ENCODE measurements around the gene HDHD3. TPM values are rescaled to one million over a fixed set of nuclear protein-coding genes. Genes with fewer than 3 reads are reported as not detected.

The HDHD3 gene
- 5.5 TPM for total RNA-seq
- 10 to 100 TPM in 1 of 8 donors, 1 to 10 TPM in 7; 4.1 to 11.3 (median 5.8) TPM for polyA plus RNA-seq (ENCODE audit: insufficient read depth in 1 of 8, insufficient read length in 8 of 8, low replicate concordance in 1 of 8)
- long read RNA-seq, donor 1, partial matches to known transcripts: 0 of 2 reads
- long read RNA-seq, donor 1, other reads (novel, unspliced or antisense): 0 of 2 reads
- long read RNA-seq, donor 2: 0 reads
- long read RNA-seq, donor 3, partial matches to known transcripts: 0 of 2 reads
- long read RNA-seq, donor 3, other reads (novel, unspliced or antisense): 0 of 2 reads
- long read RNA-seq, donor 4, partial matches to known transcripts: 0 of 2 reads
- long read RNA-seq, donor 4, other reads (novel, unspliced or antisense): 0 of 2 reads
- long read RNA-seq, donor 5, partial matches to known transcripts: 0 of 5 reads
- long read RNA-seq, donor 5, other reads (novel, unspliced or antisense): 0 of 5 reads
- long read RNA-seq, donor 6, partial matches to known transcripts: 0 of 4 reads
- long read RNA-seq, donor 6, other reads (novel, unspliced or antisense): 0 of 4 reads
- long read RNA-seq, donor 7, partial matches to known transcripts: 0 of 2 reads
- long read RNA-seq, donor 7, other reads (novel, unspliced or antisense): 0 of 2 reads
- long read RNA-seq, donor 8, partial matches to known transcripts: 0 of 3 reads
- long read RNA-seq, donor 8, other reads (novel, unspliced or antisense): 0 of 3 reads
- long read RNA-seq, donor 9, partial matches to known transcripts: 0 of 3 reads
- long read RNA-seq, donor 9, other reads (novel, unspliced or antisense): 0 of 3 reads
- long read RNA-seq, donor 10, partial matches to known transcripts: 0 of 3 reads
- long read RNA-seq, donor 10, other reads (novel, unspliced or antisense): 0 of 3 reads
- long read RNA-seq, donor 11, partial matches to known transcripts: 0 of 2 reads
- long read RNA-seq, donor 11, other reads (novel, unspliced or antisense): 0 of 2 reads

- under 1% methylated on average over 56 of the region's 74 CpGs for WGBS (ENCODE audit: insufficient coverage)
- peaks cover 16% of the 10 kb centered on the region for H3K36me3 ChIP-seq (ENCODE audit: control insufficient read depth, insufficient read depth, low read length)
- no peaks in the 10 kb centered on the region for H3K9me3 ChIP-seq (replicated peaks; ENCODE audit: control insufficient read depth, low read depth, low read length)
- peak; percentile 84 for DNase-seq
- no peak within 1 kb of the TSS for H3K27ac ChIP-seq (ENCODE audit: low read length)
- H3K4me3 ChIP-seq (ENCODE audit: low read length): peak within 1 kb of the TSS; percentile 88
- peaks cover 6% of the 10 kb centered on the region for H3K4me1 ChIP-seq (ENCODE audit: control insufficient read depth, insufficient read depth, low read length)
- no peaks in the 10 kb centered on the region for H3K27me3 ChIP-seq (ENCODE audit: control insufficient read depth, insufficient read depth, low read length)
Measured at GRCh38 chr9:113376634-113377567, at the start of gene HDHD3. Gene HDHD3 (minus strand): TSS chr9:113376986. CDS start chr9:113374354, 2,632 bp downstream.

GRCh38 chr9:113425072-113425471, 48.3 kb upstream of the HDHD3 start:
- Histone ChIP-seq H3K4me1 (ENCODE audit: control insufficient read depth, insufficient read depth, low read length) (no peaks in the 10 kb centered on the region), H3K36me3 (ENCODE audit: control insufficient read depth, insufficient read depth, low read length) (no peaks in the 10 kb centered on the region), H3K27ac (ENCODE audit: low read length) (no peak overlapping the region), H3K4me3 (ENCODE audit: low read length) (no peak overlapping the region), H3K27me3 (ENCODE audit: control insufficient read depth, insufficient read depth, low read length) (no peaks in the 10 kb centered on the region), H3K9me3 (replicated peaks; ENCODE audit: control insufficient read depth, low read depth, low read length) (no peaks in the 10 kb centered on the region)
- 34% methylated on average over 2 of the region's 2 CpGs for WGBS (ENCODE audit: insufficient coverage)
- DNase-seq: no peak

GRCh38 chr9:113421726-113422125, 44.9 kb upstream of the HDHD3 start:
- Histone ChIP-seq H3K9me3 (replicated peaks; ENCODE audit: control insufficient read depth, low read depth, low read length) (no peaks in the 10 kb centered on the region), H3K27me3 (ENCODE audit: control insufficient read depth, insufficient read depth, low read length) (no peaks in the 10 kb centered on the region), H3K27ac (ENCODE audit: low read length) (no peak overlapping the region), H3K4me3 (ENCODE audit: low read length) (no peak overlapping the region), H3K36me3 (ENCODE audit: control insufficient read depth, insufficient read depth, low read length) (no peaks in the 10 kb centered on the region), H3K4me1 (ENCODE audit: control insufficient read depth, insufficient read depth, low read length) (no peaks in the 10 kb centered on the region)
- no CpG with 5 or more reads among the region's 3 CpGs for WGBS (ENCODE audit: insufficient coverage)
- no peak for DNase-seq

- Histone ChIP-seq H3K27me3 (ENCODE audit: control insufficient read depth, insufficient read depth, low read length) (no peaks in the 10 kb centered on the region), H3K4me3 (ENCODE audit: low read length) (no peak overlapping the region), H3K36me3 (ENCODE audit: control insufficient read depth, insufficient read depth, low read length) (no peaks in the 10 kb centered on the region), H3K27ac (ENCODE audit: low read length) (no peak overlapping the region), H3K4me1 (ENCODE audit: control insufficient read depth, insufficient read depth, low read length) (no peaks in the 10 kb centered on the region), H3K9me3 (replicated peaks; ENCODE audit: control insufficient read depth, low read depth, low read length) (no peaks in the 10 kb centered on the region)
- WGBS (ENCODE audit: insufficient coverage): 56% methylated on average over 3 of the region's 4 CpGs
- DNase-seq: no peak
Measured at GRCh38 chr9:113417370-113417769, 40.6 kb upstream of the HDHD3 start.

GRCh38 chr9:113416149-113416721, 39.4 kb upstream of the HDHD3 start:
- no peaks in the 10 kb centered on the region for H3K27me3 ChIP-seq (ENCODE audit: control insufficient read depth, insufficient read depth, low read length)
- H3K36me3 ChIP-seq (ENCODE audit: control insufficient read depth, insufficient read depth, low read length): no peaks in the 10 kb centered on the region
- DNase-seq: peak; percentile 75
- H3K9me3 ChIP-seq (replicated peaks; ENCODE audit: control insufficient read depth, low read depth, low read length): no peaks in the 10 kb centered on the region
- WGBS (ENCODE audit: insufficient coverage): 32% methylated on average over 3 of the region's 3 CpGs
- H3K4me3 ChIP-seq (ENCODE audit: low read length): no peak overlapping the region
- peak overlapping the region; percentile 74 for H3K27ac ChIP-seq (ENCODE audit: low read length)
- H3K4me1 ChIP-seq (ENCODE audit: control insufficient read depth, insufficient read depth, low read length): peaks cover 6% of the 10 kb centered on the region

- peak; percentile 98 for DNase-seq
- H3K4me3 ChIP-seq (ENCODE audit: low read length): peak within 1 kb of the TSS; percentile 97
- H3K27ac ChIP-seq (ENCODE audit: low read length): peak within 1 kb of the TSS; percentile 97
- H3K36me3 ChIP-seq (ENCODE audit: control insufficient read depth, insufficient read depth, low read length): peaks cover 23% of the 10 kb centered on the region
- no peaks in the 10 kb centered on the region for H3K9me3 ChIP-seq (replicated peaks; ENCODE audit: control insufficient read depth, low read depth, low read length)
- peaks cover 14% of the 10 kb centered on the region for H3K4me1 ChIP-seq (ENCODE audit: control insufficient read depth, insufficient read depth, low read length)
- no peaks in the 10 kb centered on the region for H3K27me3 ChIP-seq (ENCODE audit: control insufficient read depth, insufficient read depth, low read length)
- WGBS (ENCODE audit: insufficient coverage): under 1% methylated on average over 56 of the region's 61 CpGs
Measured at GRCh38 chr9:113410207-113410864, 33.5 kb upstream of the HDHD3 start, which contains the start of the genes C9orf43 and POLE3. Gene C9orf43 (plus strand): TSS chr9:113410747. CDS start chr9:113413494, 2,747 bp downstream. Gene POLE3 (minus strand): TSS chr9:113410675. CDS start chr9:113410293, 382 bp downstream.

GRCh38 chr9:113409883-113410206, 33.1 kb upstream of the HDHD3 start:
- no peak for DNase-seq
- H3K27me3 ChIP-seq (ENCODE audit: control insufficient read depth, insufficient read depth, low read length): no peaks in the 10 kb centered on the region
- H3K4me1 ChIP-seq (ENCODE audit: control insufficient read depth, insufficient read depth, low read length): peaks cover 14% of the 10 kb centered on the region
- no peaks in the 10 kb centered on the region for H3K9me3 ChIP-seq (replicated peaks; ENCODE audit: control insufficient read depth, low read depth, low read length)
- WGBS (ENCODE audit: insufficient coverage): 0% methylated on average over 20 of the region's 20 CpGs
- H3K4me3 ChIP-seq (ENCODE audit: low read length): peak overlapping the region; percentile 97
- peak overlapping the region; percentile 97 for H3K27ac ChIP-seq (ENCODE audit: low read length)
- peaks cover 23% of the 10 kb centered on the region for H3K36me3 ChIP-seq (ENCODE audit: control insufficient read depth, insufficient read depth, low read length)

GRCh38 chr9:113409481-113409880, 32.7 kb upstream of the HDHD3 start:
- no peak for DNase-seq
- no peak overlapping the region for H3K27ac ChIP-seq (ENCODE audit: low read length)
- H3K27me3 ChIP-seq (ENCODE audit: control insufficient read depth, insufficient read depth, low read length): no peaks in the 10 kb centered on the region
- 46% methylated on average over 9 of the region's 10 CpGs for WGBS (ENCODE audit: insufficient coverage)
- H3K4me1 ChIP-seq (ENCODE audit: control insufficient read depth, insufficient read depth, low read length): peaks cover 14% of the 10 kb centered on the region
- peaks cover 23% of the 10 kb centered on the region for H3K36me3 ChIP-seq (ENCODE audit: control insufficient read depth, insufficient read depth, low read length)
- H3K4me3 ChIP-seq (ENCODE audit: low read length): peak overlapping the region; percentile 97
- H3K9me3 ChIP-seq (replicated peaks; ENCODE audit: control insufficient read depth, low read depth, low read length): no peaks in the 10 kb centered on the region
